HepG2 (cell line): ENCODE results near the gene HRH3. TPM values are rescaled to one million over a fixed set of nuclear protein-coding genes. Genes with fewer than 3 reads are reported as not detected.

Source experiments
- ATAC-seq: fragments of 200-7000 bp; cut with Tn5 transposase; 3 replicates; pipeline ENCODE4 v1.9.1; 2020; ENCODE audit warnings: mild to moderate bottlenecking, moderate library complexity
- BruUV-seq: library from RNA; stranded (reverse); fragments of 400-500 nt; replicated peaks from 2 replicates; lab custom pipeline; 2021; lab: Mats Ljungman, UMichigan
- CTCF ChIA-PET: fragments of 300-600 bp; formaldehyde crosslinking; extraction: SDS; loops from one replicate; lab custom pipeline; 2021; ENCODE audit warnings: low total read pairs, inconsistent platforms, low intra/inter-chr PET ratio; lab: Yijun Ruan, JAX
- POLR2A ChIA-PET: fragments of 350-600 bp; sonication (Branson Sonifier 250); formaldehyde crosslinking; loops from one replicate; lab custom pipeline; 2020; ENCODE audit warnings: antibody characterized with exemption, inconsistent platforms; lab: Yijun Ruan, JAX
- DNase-seq: peaks from one replicate; pipeline ENCODE4 v3.0.0-alpha.2; 2015; ENCODE audit warnings: low spot score
- FAIRE-seq: peaks from 3 replicates; lab custom pipeline; 2011; peaks lifted over from hg19 to GRCh38; lab: Jason Lieb, UNC
- H2AFZ ChIP-seq: one replicate; pipeline ENCODE4 v1.6.1; 2011; ENCODE audit warnings: low read length, inconsistent platforms
- H3K27ac ChIP-seq: fragments of 300-600 bp; 3 replicates; pipeline ENCODE4 v1.8.0; 2011; ENCODE audit warnings: mixed run types, mild to moderate bottlenecking, mixed read lengths, low read length, inconsistent platforms; ENCODE audit not compliant: insufficient read depth; ENCODE audit errors: extremely low read length
- H3K27me3 ChIP-seq, 2 experiments: fragments of 200-600 bp in 1 of 2; 2 replicates in 1 of 2; 3 replicates in 1 of 2; pipeline versions ENCODE4 v1.6.0 to v1.8.0; 2011; ENCODE audit warnings: low read length in 2 of 2, mild to moderate bottlenecking in 2 of 2, moderate library complexity in 2 of 2, inconsistent platforms in 1 of 2; ENCODE audit not compliant: insufficient read depth in 2 of 2, control insufficient read depth in 1 of 2
- H3K36me3 ChIP-seq, 2 experiments: fragments of 200-600 bp in 1 of 2; replicated peaks in 1 of 2; 2 replicates in 1 of 2; 3 replicates in 1 of 2; pipeline versions ENCODE4 v1.5.1 to v1.8.0; 2011; ENCODE audit warnings: low read length in 2 of 2, inconsistent platforms in 1 of 2; ENCODE audit not compliant: insufficient read depth in 2 of 2, control insufficient read depth in 1 of 2
- H3K4me1 ChIP-seq: 2 replicates; pipeline ENCODE4 v1.5.1; 2012; ENCODE audit warnings: low read length, inconsistent platforms; ENCODE audit not compliant: insufficient read depth
- H3K4me2 ChIP-seq: 2 replicates; pipeline ENCODE4 v1.6.0; 2011; ENCODE audit warnings: low read depth, low read length, inconsistent platforms
- H3K4me3 ChIP-seq, 3 experiments: fragments of 200-600 bp in 1 of 3; sonication (generic), shearing (Covaris generic) in 1 of 3; replicated peaks in 1 of 3; 2 replicates each; pipeline ENCODE4 v1.5.1; 2011 to 2016; ENCODE audit warnings: low read length in 3 of 3, inconsistent platforms in 2 of 3, low read depth in 2 of 3, mild to moderate bottlenecking in 2 of 3, control low read depth in 1 of 3, mixed read lengths in 1 of 3; ENCODE audit not compliant: insufficient read depth in 1 of 3
- H3K79me2 ChIP-seq: one replicate; pipeline ENCODE4 v1.6.1; 2011; ENCODE audit warnings: low read length, inconsistent platforms; ENCODE audit not compliant: insufficient read depth
- H3K9ac ChIP-seq: 2 replicates; pipeline ENCODE4 v1.6.0; 2011; ENCODE audit warnings: mild to moderate bottlenecking, low read depth, low read length, inconsistent platforms; ENCODE audit not compliant: insufficient read depth
- H3K9me3 ChIP-seq: 2 replicates; pipeline ENCODE4 v1.5.1; 2012; ENCODE audit warnings: mild to moderate bottlenecking, low read length
- H4K20me1 ChIP-seq: 2 replicates; pipeline ENCODE4 v1.6.0; 2011; ENCODE audit warnings: inconsistent platforms, mild to moderate bottlenecking, low read length, moderate library complexity; ENCODE audit not compliant: insufficient read depth
- BHLHE40 ChIP-seq: IDR thresholded peaks from 2 replicates; pipeline ENCODE4 v1.6.1; 2011; ENCODE audit warnings: low read length, improper control_type of control experiment
- CCDC6 ChIP-seq: sonication (generic); formaldehyde crosslinking; IDR thresholded peaks from 2 replicates; pipeline ENCODE4 v1.8.1; 2022; ENCODE audit warnings: mild to moderate bottlenecking, missing genetic modification reagents, moderate library complexity
- ELF3 ChIP-seq: IDR thresholded peaks from 2 replicates; pipeline ENCODE4 v1.6.1; 2016; ENCODE audit warnings: missing genetic modification reagents, missing compliant biosample characterization
- MAF1 ChIP-seq: sonication (generic); formaldehyde crosslinking; IDR thresholded peaks from 2 replicates; pipeline ENCODE4 v1.5.0; 2020; ENCODE audit warnings: missing genetic modification reagents, borderline replicate concordance
- POLR2A ChIP-seq, 2 experiments: IDR thresholded peaks; 2 replicates each; pipeline ENCODE4 v1.6.1; 2011; ENCODE audit warnings: low read depth in 2 of 2, low read length in 2 of 2, mild to moderate bottlenecking in 1 of 2, moderate library complexity in 1 of 2; ENCODE audit not compliant: insufficient read depth in 1 of 2
- RBAK ChIP-seq: sonication (generic); formaldehyde crosslinking; IDR thresholded peaks from 2 replicates; pipeline ENCODE4 v1.5.1; 2020; ENCODE audit warnings: mild to moderate bottlenecking, missing genetic modification reagents
- REL ChIP-seq: sonication (generic); formaldehyde crosslinking; conservative IDR thresholded peaks from 2 replicates; pipeline ENCODE4 v1.8.0; 2022; ENCODE audit warnings: mild to moderate bottlenecking, missing genetic modification reagents, moderate library complexity
- RNF2 ChIP-seq: fragments of 450-650 bp; conservative IDR thresholded peaks from 2 replicates; pipeline ENCODE4 v1.6.1; 2016; ENCODE audit warnings: low read depth
- TBX3 ChIP-seq: fragments of 450-650 bp; IDR thresholded peaks from 2 replicates; pipeline ENCODE4 v1.6.1; 2017; ENCODE audit warnings: antibody characterized with exemption, mild to moderate bottlenecking, inconsistent platforms, borderline replicate concordance
- ZFP62 ChIP-seq: sonication (generic); formaldehyde crosslinking; IDR thresholded peaks from 2 replicates; pipeline ENCODE4 v1.4.0; 2020; ENCODE audit warnings: missing genetic modification reagents
- ZNF263 ChIP-seq: sonication (generic); formaldehyde crosslinking; IDR thresholded peaks from 2 replicates; pipeline ENCODE4 v1.4.0; 2020; ENCODE audit warnings: missing genetic modification reagents
- ZNF432 ChIP-seq: sonication (generic); formaldehyde crosslinking; IDR thresholded peaks from 2 replicates; pipeline ENCODE4 v1.5.0; 2020; ENCODE audit warnings: missing genetic modification reagents, mild to moderate bottlenecking, borderline replicate concordance
- ZNF556 ChIP-seq: sonication (generic); formaldehyde crosslinking; IDR thresholded peaks from 2 replicates; pipeline ENCODE4 v1.4.0; 2020; ENCODE audit warnings: mild to moderate bottlenecking, missing genetic modification reagents, borderline replicate concordance
- ZNF558 ChIP-seq: sonication (generic); formaldehyde crosslinking; IDR thresholded peaks from 2 replicates; pipeline ENCODE4 v1.9.0; 2022; ENCODE audit warnings: mild to moderate bottlenecking, missing genetic modification reagents, borderline replicate concordance
- ZNF777 ChIP-seq: sonication (generic); formaldehyde crosslinking; IDR thresholded peaks from 2 replicates; pipeline ENCODE4 v1.4.0; 2020; ENCODE audit warnings: missing genetic modification reagents
- WGBS: methylation state at CpG from one replicate; pipeline ENCODE4 v1.1.6; 2017; ENCODE audit warnings: low lambda C conversion rate; 5-methylcytosine and 5-hydroxymethylcytosine counted together
- in situ Hi-C: cut with HindIII; loops from 2 replicates; pipeline ENCODE4 v1.10.0; 2017; ENCODE audit warnings: low pct_unique_long_range_greater_than_20kb; ENCODE audit not compliant: extremely low pct_ligation_motif_present
- intact Hi-C: fragments of 100-400 bp; cut with micrococcal nuclease; formaldehyde crosslinking; loops from one replicate; pipeline ENCODE4 v1.10.0; 2022; ENCODE audit not compliant: unreplicated experiment
- polyA plus RNA-seq, 8 experiments: library from polyadenylated mRNA; depleted of rRNA in 3 of 8; stranded (reverse) in 7 of 8; unstranded in 1 of 8; fragments of >200 nt; fragmentation: Illumina TruSeq in 4 of 8; extraction: Trizol in 4 of 8; gene quantifications; 2 replicates each; pipeline versions ENCODE4 v1.2.1 to v1.2.3, GENCODE V29; 2011 to 2016; ENCODE audit warnings: low read depth in 4 of 8, missing spikeins in 1 of 8, mixed read lengths in 1 of 8; ENCODE audit not compliant: insufficient read depth in 1 of 8
- total RNA-seq, 5 experiments: library from RNA; depleted of rRNA; stranded (reverse); fragments of >200 nt; fragmentation: Illumina TruSeq; extraction: Trizol; gene quantifications; 2 replicates each; pipeline ENCODE4 v1.2.3, GENCODE V29; 2016; ENCODE audit warnings: low read depth in 1 of 5
- TF ChIP-seq, protein P1 (sequence below): IDR thresholded peaks from 2 replicates; pipeline ENCODE4 v1.6.1; 2012; ENCODE audit warnings: low read length, improper control_type of control experiment
- TF ChIP-seq, protein P2 (sequence below): sonication (generic); formaldehyde crosslinking; IDR thresholded peaks from 2 replicates; pipeline ENCODE4 v1.4.0; 2020; ENCODE audit warnings: missing genetic modification reagents, borderline replicate concordance

HRH3 gene
- total and polyA plus RNA-seq, 2 of the 13 experiments (the other 11 are each of a cell fraction or from before 2014, with no cell fraction given) = 0.18 TPM; not detected in 1

DNA sequence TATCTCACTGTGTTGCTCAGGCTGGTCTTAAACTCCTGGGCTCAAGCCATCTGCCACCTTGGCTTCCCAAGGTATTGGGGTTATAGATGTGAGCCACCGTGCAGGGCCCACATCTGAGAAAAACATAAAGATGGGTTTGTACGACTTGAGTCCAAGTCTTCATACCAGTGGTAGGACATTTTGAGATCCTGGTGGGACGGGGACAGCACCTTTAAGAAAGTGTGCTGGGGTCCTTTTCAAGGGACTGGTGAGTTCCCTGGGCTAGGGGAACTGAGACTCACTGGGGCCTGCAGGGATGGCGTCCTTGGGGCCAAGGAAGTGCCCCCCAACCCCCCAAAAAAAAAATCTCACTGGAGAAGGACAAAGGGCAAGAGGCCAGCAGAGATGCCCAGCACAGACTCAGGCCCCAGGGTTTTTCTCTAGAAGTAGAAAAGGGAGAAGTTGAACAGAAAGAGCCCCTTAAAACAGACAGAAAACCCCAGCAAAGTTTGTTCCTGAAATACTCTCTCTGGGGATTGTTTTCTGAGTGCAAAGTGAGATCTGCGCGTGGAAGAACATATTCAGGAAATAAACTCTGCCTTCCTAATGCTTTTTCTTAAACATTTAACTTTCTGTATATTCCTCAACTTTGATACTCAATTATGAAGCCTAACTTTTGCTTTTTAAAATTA lies 28.9 kb upstream of the HRH3 start (continued):
- no peak for TF ChIP-seq MAF1 (CRISPR knock-in tag)
- TF ChIP-seq ZFP62 (CRISPR knock-in tag) = no peak
- TF ChIP-seq, protein P1, sequence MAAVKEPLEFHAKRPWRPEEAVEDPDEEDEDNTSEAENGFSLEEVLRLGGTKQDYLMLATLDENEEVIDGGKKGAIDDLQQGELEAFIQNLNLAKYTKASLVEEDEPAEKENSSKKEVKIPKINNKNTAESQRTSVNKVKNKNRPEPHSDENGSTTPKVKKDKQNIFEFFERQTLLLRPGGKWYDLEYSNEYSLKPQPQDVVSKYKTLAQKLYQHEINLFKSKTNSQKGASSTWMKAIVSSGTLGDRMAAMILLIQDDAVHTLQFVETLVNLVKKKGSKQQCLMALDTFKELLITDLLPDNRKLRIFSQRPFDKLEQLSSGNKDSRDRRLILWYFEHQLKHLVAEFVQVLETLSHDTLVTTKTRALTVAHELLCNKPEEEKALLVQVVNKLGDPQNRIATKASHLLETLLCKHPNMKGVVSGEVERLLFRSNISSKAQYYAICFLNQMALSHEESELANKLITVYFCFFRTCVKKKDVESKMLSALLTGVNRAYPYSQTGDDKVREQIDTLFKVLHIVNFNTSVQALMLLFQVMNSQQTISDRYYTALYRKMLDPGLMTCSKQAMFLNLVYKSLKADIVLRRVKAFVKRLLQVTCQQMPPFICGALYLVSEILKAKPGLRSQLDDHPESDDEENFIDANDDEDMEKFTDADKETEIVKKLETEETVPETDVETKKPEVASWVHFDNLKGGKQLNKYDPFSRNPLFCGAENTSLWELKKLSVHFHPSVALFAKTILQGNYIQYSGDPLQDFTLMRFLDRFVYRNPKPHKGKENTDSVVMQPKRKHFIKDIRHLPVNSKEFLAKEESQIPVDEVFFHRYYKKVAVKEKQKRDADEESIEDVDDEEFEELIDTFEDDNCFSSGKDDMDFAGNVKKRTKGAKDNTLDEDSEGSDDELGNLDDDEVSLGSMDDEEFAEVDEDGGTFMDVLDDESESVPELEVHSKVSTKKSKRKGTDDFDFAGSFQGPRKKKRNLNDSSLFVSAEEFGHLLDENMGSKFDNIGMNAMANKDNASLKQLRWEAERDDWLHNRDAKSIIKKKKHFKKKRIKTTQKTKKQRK = no peak
- TF ChIP-seq, all 625 proteins: peak for 0

GRCh38 chr20:62246872-62247652 lies 27.0 kb upstream of the HRH3 start:
- peak; percentile 64 for FAIRE-seq
- H3K4me1 ChIP-seq = peaks cover 55% of the 10 kb centered on the region
- no peaks in the 10 kb centered on the region for H3K27me3 ChIP-seq
- H4K20me1 ChIP-seq = peaks cover 82% of the 10 kb centered on the region
- H3K4me3 ChIP-seq = no peak overlapping the region
- H2AFZ ChIP-seq = no peak overlapping the region
- CTCF ChIA-PET = no interaction called here
- in situ Hi-C loops (no loop called here), intact Hi-C loops (no loop called here)
- peaks cover 78% of the 10 kb centered on the region for H3K79me2 ChIP-seq
- POLR2A ChIA-PET = interaction anchor here (0.7 kb wide), 1 partner anchor 1843 kb away, joined by 3 read pairs; no protein-coding TSS in a partner anchor
- H3K9me3 ChIP-seq = no peaks in the 10 kb centered on the region
- WGBS = 67% methylated on average over 21 of the region's 22 CpGs
- BruUV-seq = no TSS peak
- peaks cover 6 to 14% of the 10 kb centered on the region in 2 experiments; a peak in 3 of 5 replicates for H3K36me3 ChIP-seq
- DNase-seq = peak; percentile 34
- peak overlapping the region; percentile 0; the same call in 1 of the 2 replicates for H3K4me2 ChIP-seq
- H3K9ac ChIP-seq = no peak overlapping the region
- peak; percentile 63 for ATAC-seq
- no peak overlapping the region for H3K27ac ChIP-seq
- TF ChIP-seq RNF2 (no peak), ZFP62 (CRISPR knock-in tag) (no peak), BHLHE40 (peak; percentile 96), POLR2A (IDR thresholded peaks at IDR 0.05; ENCODE audit: insufficient read depth in 1 of 2, low read depth in 2 of 2, low read length in 2 of 2) (no peak), ZNF432 (CRISPR knock-in tag) (no peak), ZNF556 (CRISPR knock-in tag) (no peak), RBAK (CRISPR knock-in tag) (0 out of 2 replicates have a peak, but pooled peaks have one; percentile 40), ZNF558 (CRISPR knock-in tag) (no peak), REL (CRISPR knock-in tag) (no peak), ZNF263 (CRISPR knock-in tag) (no peak), TBX3 (no peak), CCDC6 (CRISPR knock-in tag) (no peak), ELF3 (CRISPR knock-in tag) (no peak), ZNF777 (no peak)
- TF ChIP-seq, protein P2, sequence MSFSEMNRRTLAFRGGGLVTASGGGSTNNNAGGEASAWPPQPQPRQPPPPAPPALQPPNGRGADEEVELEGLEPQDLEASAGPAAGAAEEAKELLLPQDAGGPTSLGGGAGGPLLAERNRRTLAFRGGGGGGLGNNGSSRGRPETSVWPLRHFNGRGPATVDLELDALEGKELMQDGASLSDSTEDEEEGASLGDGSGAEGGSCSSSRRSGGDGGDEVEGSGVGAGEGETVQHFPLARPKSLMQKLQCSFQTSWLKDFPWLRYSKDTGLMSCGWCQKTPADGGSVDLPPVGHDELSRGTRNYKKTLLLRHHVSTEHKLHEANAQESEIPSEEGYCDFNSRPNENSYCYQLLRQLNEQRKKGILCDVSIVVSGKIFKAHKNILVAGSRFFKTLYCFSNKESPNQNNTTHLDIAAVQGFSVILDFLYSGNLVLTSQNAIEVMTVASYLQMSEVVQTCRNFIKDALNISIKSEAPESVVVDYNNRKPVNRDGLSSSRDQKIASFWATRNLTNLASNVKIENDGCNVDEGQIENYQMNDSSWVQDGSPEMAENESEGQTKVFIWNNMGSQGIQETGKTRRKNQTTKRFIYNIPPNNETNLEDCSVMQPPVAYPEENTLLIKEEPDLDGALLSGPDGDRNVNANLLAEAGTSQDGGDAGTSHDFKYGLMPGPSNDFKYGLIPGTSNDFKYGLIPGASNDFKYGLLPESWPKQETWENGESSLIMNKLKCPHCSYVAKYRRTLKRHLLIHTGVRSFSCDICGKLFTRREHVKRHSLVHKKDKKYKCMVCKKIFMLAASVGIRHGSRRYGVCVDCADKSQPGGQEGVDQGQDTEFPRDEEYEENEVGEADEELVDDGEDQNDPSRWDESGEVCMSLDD (CRISPR knock-in tag) = no peak
